NAMALWA (cell line): ENCODE data around the gene ULK3.
A peak's percentile ranks its signal among the peaks of the same experiment; 100 is the strongest.
"Not testable (repeated sequence)": the region's sequence is repeated elsewhere in the genome, so short reads cannot be mapped to it uniquely, and the experiment has no call there.

Experiments
- DNase-seq: peaks from one replicate; pipeline ENCODE4 v3.0.0-alpha.2; 2015; ENCODE audit warnings: low spot score

The ULK3 gene, protein sequence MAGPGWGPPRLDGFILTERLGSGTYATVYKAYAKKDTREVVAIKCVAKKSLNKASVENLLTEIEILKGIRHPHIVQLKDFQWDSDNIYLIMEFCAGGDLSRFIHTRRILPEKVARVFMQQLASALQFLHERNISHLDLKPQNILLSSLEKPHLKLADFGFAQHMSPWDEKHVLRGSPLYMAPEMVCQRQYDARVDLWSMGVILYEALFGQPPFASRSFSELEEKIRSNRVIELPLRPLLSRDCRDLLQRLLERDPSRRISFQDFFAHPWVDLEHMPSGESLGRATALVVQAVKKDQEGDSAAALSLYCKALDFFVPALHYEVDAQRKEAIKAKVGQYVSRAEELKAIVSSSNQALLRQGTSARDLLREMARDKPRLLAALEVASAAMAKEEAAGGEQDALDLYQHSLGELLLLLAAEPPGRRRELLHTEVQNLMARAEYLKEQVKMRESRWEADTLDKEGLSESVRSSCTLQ

GRCh38 chr15:74842581-74843444, at the start of gene ULK3:
ULK3 (minus strand) TSS chr15:74843156; CDS start chr15:74843105, 51 bp downstream.
- peak; percentile 96 for DNase-seq

- no peak for DNase-seq
Measured at GRCh38 chr15:74892313-74892712, 49.4 kb upstream of the ULK3 start.

DNA sequence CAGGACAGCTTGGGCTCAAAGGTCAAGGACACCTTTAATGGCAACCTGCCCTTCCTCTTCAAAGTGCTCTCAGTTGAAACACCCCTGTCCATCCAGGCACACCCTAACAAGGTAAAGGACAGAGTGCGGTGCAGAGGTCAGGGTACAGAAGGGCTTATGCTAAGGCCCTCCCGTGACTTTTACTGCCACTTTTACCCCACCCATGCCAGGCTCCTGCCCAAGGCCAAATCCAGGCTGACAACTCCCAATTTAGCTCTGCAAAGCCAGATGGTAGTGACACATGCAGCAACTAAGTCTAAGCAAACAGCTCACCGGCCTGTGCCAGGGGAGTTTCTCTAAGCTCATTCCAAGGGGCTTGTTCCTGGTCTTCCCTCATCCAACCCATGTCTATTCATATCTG, 48.5 kb upstream of the ULK3 start:
- DNase-seq = no peak

- no peak for DNase-seq
Measured at GRCh38 chr15:74890665-74890960, 47.7 kb upstream of the ULK3 start.

GRCh38 chr15:74889883-74890664, 47.1 kb upstream of the ULK3 start, which contains the start of gene MPI:
MPI (plus strand) TSS chr15:74890042; CDS start chr15:74890074, 32 bp downstream.
- peak; percentile 92 for DNase-seq

- DNase-seq = no peak
Measured at GRCh38 chr15:74889390-74889882, 46.5 kb upstream of the ULK3 start.

- no peak for DNase-seq
Measured at GRCh38 chr15:74888716-74889115, 45.8 kb upstream of the ULK3 start.

DNA sequence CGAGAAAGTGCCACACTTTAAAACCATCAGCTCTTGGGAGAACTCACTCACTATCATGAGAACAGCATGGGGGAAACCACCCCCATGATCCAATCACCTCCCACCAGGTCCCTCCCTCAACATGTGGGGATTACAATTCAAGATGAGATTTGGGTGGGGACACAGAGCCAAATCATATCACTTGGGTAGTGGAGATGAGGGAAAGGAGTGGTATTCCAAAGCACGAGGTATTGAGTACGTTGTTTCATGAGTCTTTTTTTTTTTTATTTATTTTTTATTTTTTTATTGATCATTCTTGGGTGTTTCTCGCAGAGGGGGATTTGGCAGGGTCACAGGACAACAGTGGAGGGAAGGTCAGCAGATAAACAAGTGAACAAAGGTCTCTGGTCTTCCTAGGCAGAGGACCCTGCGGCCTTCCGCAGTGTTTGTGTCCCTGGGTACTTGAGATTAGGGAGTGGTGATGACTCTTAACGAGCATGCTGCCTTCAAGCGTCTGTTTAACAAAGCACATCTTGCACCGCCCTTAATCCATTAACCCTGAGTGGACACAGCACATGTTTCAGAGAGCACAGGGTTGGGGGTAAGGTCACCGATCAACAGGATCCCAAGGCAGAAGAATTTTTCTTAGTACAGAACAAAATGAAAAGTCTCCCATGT, 44.7 kb upstream of the ULK3 start:
- not testable (repeated sequence) for DNase-seq

DNA sequence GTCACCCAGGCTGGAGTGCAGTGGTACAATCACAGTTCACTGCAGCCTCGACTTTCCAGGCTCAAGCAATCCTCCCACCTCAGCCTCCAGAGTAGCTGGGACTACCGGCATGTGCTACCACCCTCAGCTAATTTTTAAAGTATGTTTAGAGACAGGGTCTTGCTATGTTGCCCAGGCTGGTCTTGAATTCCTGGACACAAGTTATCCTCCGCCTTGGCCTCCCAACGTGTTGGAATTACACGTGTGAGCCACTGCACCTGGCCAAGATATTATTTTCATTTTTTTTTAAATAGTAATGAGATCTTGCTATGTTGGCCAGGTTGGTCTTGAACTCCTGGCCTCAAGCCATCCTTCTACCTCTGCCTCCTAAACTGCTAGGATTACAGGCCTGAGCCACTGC, 42.5 kb upstream of the ULK3 start:
- no peak for DNase-seq

DNA sequence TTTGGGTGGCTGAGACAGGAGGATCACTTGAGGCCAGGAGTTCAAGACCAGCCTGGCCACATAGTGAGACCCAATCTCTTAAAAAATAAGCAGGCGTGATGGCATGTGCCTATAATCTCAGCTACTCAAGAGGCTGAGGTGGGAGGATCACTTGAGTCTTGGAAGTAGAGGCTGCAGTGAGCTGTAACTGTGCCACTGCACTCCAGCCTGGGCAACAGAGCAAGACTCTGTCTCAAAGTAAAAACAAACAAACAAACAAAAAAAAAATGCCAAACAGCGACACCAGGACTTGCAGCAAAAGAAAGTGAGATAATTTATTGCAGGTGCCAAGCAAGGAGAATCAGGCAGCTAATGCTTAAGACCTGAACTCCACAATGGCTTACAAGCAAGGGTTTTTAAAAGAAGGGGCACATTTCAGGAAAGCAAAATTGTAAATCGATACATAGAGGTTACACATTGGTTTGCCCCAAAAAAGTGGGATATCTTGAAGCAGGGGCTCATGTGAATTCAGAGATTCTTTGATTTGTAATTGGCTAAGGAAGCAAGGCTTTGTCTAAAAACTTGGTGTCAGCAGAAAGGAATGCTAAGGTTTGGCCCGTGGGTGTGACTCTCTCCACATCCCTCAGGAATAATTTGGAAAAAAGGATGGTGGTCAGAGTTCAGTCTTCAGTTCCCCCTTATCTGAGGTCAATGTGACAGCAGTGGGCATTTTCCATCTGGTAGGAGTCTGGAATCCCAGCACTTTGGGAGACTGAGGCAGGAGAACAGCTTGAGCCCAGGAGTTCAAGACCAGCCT, 41.7 kb upstream of the ULK3 start:
- DNase-seq = no peak

GRCh38 chr15:74882528-74882927, 39.6 kb upstream of the ULK3 start:
- DNase-seq = no peak

- no peak for DNase-seq
Measured at GRCh38 chr15:74878273-74878672, 35.3 kb upstream of the ULK3 start.

DNA sequence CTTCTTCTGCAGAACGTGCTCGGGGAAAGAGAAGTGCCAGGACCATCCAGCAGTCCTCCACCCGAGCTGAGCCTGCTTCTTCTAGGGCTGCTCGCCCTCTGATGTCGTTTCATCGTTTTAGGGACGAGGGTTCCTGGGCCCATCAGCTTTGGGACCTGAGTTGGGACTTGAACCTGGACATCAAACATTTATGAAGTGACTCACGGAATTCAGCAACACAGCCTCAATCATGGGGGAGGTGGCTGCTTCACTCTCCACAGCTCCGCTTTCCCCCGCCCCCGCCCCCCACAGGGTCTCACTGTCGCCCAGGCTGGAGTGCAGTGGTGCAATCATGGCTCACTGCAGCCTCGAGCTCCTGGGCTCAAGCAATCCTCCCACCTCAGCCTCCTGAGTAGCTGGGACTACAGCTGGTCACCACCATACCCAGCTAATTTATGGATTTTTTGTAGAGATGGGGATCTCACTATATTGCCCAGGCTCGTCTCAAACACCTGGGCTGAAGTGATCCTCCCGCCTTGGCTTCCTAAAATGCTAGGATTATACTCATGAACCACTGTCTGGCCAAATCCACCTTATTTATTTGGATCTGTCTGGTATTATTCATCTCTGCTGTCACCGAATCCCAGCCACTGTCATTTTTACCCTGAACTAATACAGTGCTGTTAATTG, 30.9 kb upstream of the ULK3 start:
- peak; percentile 55 for DNase-seq

GRCh38 chr15:74873036-74873755, 30.2 kb upstream of the ULK3 start, which contains the start of gene SCAMP2:
SCAMP2 (minus strand) TSS chr15:74873365; CDS start chr15:74873255, 110 bp downstream.
- peak; percentile 96 for DNase-seq

DNA sequence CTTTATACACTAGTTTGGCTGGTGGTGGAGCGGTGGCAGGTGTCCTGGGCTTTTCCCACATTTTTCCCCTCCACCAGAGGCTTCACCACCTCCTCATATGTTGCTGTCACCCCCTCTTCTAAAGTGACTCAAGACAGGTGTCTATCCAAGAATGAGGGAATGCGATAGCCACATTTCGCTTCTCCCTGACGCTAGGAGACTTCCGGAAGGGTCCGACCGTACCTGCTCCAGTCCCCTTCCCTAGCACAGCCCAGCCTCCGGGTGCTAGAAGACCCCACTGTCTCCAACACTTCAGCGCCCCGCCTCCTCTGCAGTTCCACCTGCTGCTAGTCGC, 29.7 kb upstream of the ULK3 start:
- no peak for DNase-seq

- no peak for DNase-seq
Measured at GRCh38 chr15:74870436-74871215, 27.7 kb upstream of the ULK3 start.

- DNase-seq = peak; percentile 63
Measured at GRCh38 chr15:74869726-74870407, 26.9 kb upstream of the ULK3 start.

DNA sequence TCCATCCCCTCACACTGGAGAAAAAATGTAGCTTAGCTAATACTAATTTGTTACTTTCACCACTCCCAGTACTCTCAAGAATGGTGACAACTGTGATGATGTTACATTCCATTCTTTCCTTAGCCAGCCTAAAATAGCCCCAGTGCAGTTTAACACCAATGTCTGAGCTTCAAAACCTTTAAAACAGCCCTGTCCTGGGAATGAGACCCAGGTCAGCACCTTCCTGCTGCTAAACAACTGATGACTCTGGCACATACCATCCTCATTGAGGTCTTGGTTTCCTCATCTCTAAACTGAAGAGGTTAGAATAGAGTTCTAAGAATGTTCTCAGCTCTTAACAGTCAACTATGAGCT, 26.4 kb upstream of the ULK3 start:
- DNase-seq = no peak
